Neural progenitor cell (in vitro differentiated cells): ENCODE measurements around the gene ADGRD1. TPM values are rescaled to one million over a fixed set of nuclear protein-coding genes. Genes with fewer than 3 reads are reported as not detected.

Source experiments
- DNase-seq: peaks from one replicate; pipeline ENCODE4 v3.0.0-alpha.2; 2016; ENCODE audit warnings: low spot score
- H2AFZ ChIP-seq: fragments of 200-600 bp; sonication (generic); replicated peaks from 2 replicates; pipeline ENCODE4 v1.6.1; 2016; ENCODE audit warnings: antibody characterized with exemption
- H3F3A ChIP-seq: fragments of 200-600 bp; sonication (generic); 2 replicates; pipeline ENCODE4 v1.6.1; 2016; ENCODE audit warnings: antibody characterized with exemption, low read depth
- H3K27ac ChIP-seq: fragments of 200-600 bp; sonication (generic); 2 replicates; pipeline ENCODE4 v1.5.1; 2016; ENCODE audit warnings: mild to moderate bottlenecking
- H3K27me3 ChIP-seq: fragments of 200-600 bp; sonication (generic); 2 replicates; pipeline ENCODE4 v1.6.1; 2016; ENCODE audit warnings: mild to moderate bottlenecking, moderate library complexity
- H3K36me3 ChIP-seq: fragments of 200-600 bp; sonication (generic); 2 replicates; pipeline ENCODE4 v1.5.1; 2016
- H3K4me1 ChIP-seq: fragments of 200-600 bp; sonication (generic); 2 replicates; pipeline ENCODE4 v1.6.1; 2016; ENCODE audit warnings: mixed run types
- H3K4me2 ChIP-seq: fragments of 200-600 bp; sonication (generic); 2 replicates; pipeline ENCODE4 v1.6.1; 2016
- H3K4me3 ChIP-seq: fragments of 200-600 bp; sonication (generic); 2 replicates; pipeline ENCODE4 v1.5.1; 2016
- H3K79me2 ChIP-seq: fragments of 200-600 bp; sonication (generic); 2 replicates; pipeline ENCODE4 v1.6.1; 2016; ENCODE audit warnings: low read depth
- H3K9ac ChIP-seq: fragments of 200-600 bp; sonication (generic); 2 replicates; pipeline ENCODE4 v1.6.1; 2016
- H3K9me3 ChIP-seq: fragments of 200-600 bp; sonication (generic); 2 replicates; pipeline ENCODE4 v1.5.1; 2016; ENCODE audit warnings: low read depth
- H4K20me1 ChIP-seq: fragments of 200-600 bp; sonication (generic); 2 replicates; pipeline ENCODE4 v1.6.1; 2016; ENCODE audit warnings: low read depth
- H3K27ac Mint-ChIP-seq: 3 replicates; pipeline ENCODE4 v1.8.0; 2021; ENCODE audit warnings: mixed read lengths
- H3K27me3 Mint-ChIP-seq: 2 replicates; pipeline ENCODE4 v1.8.0; 2022; ENCODE audit warnings: low read depth, mild to moderate bottlenecking, inconsistent platforms, moderate library complexity, mixed read lengths; ENCODE audit not compliant: insufficient read depth
- H3K36me3 Mint-ChIP-seq: 3 replicates; pipeline ENCODE4 v1.8.0; 2021; ENCODE audit warnings: mixed read lengths
- H3K4me1 Mint-ChIP-seq: 3 replicates; pipeline ENCODE4 v1.8.0; 2021; ENCODE audit warnings: mixed read lengths
- H3K4me3 Mint-ChIP-seq: 3 replicates; pipeline ENCODE4 v1.8.0; 2021; ENCODE audit warnings: mild to moderate bottlenecking, moderate library complexity, mixed read lengths
- H3K9me3 Mint-ChIP-seq: 3 replicates; pipeline ENCODE4 v1.8.0; 2020; ENCODE audit warnings: mixed read lengths
- EZH2 ChIP-seq: fragments of 200-600 bp; sonication (generic); IDR thresholded peaks from 2 replicates; pipeline ENCODE4 v1.6.1; 2017; ENCODE audit warnings: antibody characterized with exemption, mild to moderate bottlenecking, moderate library complexity
- EZH2phosphoT487 ChIP-seq: fragments of 200-600 bp; sonication (generic); IDR thresholded peaks from 2 replicates; pipeline ENCODE4 v1.6.1; 2017; ENCODE audit warnings: antibody characterized with exemption
- total RNA-seq: library from RNA; depleted of rRNA; stranded (reverse); fragments of >200 nt; gene quantifications from 2 replicates; pipeline ENCODE4 v1.2.3, GENCODE V29; 2015; ENCODE audit warnings: low replicate concordance
- TF ChIP-seq, protein P1 (sequence below): fragments of 200-600 bp; sonication (generic); IDR thresholded peaks from 2 replicates; pipeline ENCODE4 v1.5.1; 2017; ENCODE audit warnings: antibody characterized with exemption, mild to moderate bottlenecking

Gene ADGRD1
- total RNA-seq, 1 donor from 2014 or later: not detected

DNA sequence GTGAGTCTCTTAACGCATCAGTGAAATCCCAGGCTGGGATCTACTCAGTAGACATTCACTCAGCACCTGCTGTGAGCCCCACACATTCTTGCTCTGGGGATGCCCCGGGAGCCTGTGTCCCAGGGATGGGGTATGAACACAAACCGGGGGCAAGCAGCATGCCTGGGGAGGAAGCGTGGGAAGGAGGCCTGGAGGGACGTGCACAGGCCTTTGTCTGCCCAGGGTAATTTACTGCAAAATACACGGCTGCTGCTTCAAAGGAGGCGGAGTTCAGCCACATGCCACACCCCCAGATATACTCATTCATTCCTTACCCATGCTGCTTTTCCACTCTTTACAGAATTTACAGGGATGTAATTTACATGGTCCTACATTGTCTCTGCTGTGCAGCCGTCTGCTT lies 187.8 kb downstream of the ADGRD1 start:
- DNase-seq: peak; percentile 47
- H3K4me2 ChIP-seq: no peak overlapping the region
- H3K9ac ChIP-seq: no peak overlapping the region
- no peaks in the 10 kb centered on the region for H3K9me3 ChIP-seq
- no peak overlapping the region for H3K27ac ChIP-seq
- H3K4me1 Mint-ChIP-seq: peaks cover 29% of the 10 kb centered on the region
- no peaks in the 10 kb centered on the region for H3K79me2 ChIP-seq
- H3K27me3 ChIP-seq: no peaks in the 10 kb centered on the region
- H3K4me3 Mint-ChIP-seq: no peak overlapping the region
- no peaks in the 10 kb centered on the region for H3K36me3 Mint-ChIP-seq
- H3K4me1 ChIP-seq: peaks cover 7% of the 10 kb centered on the region
- H3K4me3 ChIP-seq: no peak overlapping the region
- no peaks in the 10 kb centered on the region for H3K27me3 Mint-ChIP-seq
- no peaks in the 10 kb centered on the region for H3K9me3 Mint-ChIP-seq
- peak overlapping the region; percentile 37 for H3K27ac Mint-ChIP-seq
- no peak for TF ChIP-seq EZH2
- TF ChIP-seq, protein P1, sequence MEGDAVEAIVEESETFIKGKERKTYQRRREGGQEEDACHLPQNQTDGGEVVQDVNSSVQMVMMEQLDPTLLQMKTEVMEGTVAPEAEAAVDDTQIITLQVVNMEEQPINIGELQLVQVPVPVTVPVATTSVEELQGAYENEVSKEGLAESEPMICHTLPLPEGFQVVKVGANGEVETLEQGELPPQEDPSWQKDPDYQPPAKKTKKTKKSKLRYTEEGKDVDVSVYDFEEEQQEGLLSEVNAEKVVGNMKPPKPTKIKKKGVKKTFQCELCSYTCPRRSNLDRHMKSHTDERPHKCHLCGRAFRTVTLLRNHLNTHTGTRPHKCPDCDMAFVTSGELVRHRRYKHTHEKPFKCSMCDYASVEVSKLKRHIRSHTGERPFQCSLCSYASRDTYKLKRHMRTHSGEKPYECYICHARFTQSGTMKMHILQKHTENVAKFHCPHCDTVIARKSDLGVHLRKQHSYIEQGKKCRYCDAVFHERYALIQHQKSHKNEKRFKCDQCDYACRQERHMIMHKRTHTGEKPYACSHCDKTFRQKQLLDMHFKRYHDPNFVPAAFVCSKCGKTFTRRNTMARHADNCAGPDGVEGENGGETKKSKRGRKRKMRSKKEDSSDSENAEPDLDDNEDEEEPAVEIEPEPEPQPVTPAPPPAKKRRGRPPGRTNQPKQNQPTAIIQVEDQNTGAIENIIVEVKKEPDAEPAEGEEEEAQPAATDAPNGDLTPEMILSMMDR: no peak
- no peak for TF ChIP-seq EZH2phosphoT487
- no peaks in the 10 kb centered on the region for H3F3A ChIP-seq
- H2AFZ ChIP-seq: peak overlapping the region; percentile 63
- H3K36me3 ChIP-seq: no peaks in the 10 kb centered on the region
- no peaks in the 10 kb centered on the region for H4K20me1 ChIP-seq

GRCh38 chr12:131142891-131143657 lies 189.4 kb downstream of the ADGRD1 start:
- TF ChIP-seq EZH2 (no peak), EZH2phosphoT487 (no peak)
- TF ChIP-seq, protein P1: no peak
- Histone ChIP-seq H3K4me3 (no peak overlapping the region), H3K4me1 (peaks cover 7% of the 10 kb centered on the region), H3K27ac (no peak overlapping the region), H4K20me1 (no peaks in the 10 kb centered on the region), H3K9ac (no peak overlapping the region), H3K9me3 (no peaks in the 10 kb centered on the region), H3K27me3 (no peaks in the 10 kb centered on the region), H2AFZ (peak overlapping the region; percentile 40), H3K79me2 (no peaks in the 10 kb centered on the region), H3K4me2 (no peak overlapping the region), H3F3A (no peaks in the 10 kb centered on the region), H3K36me3 (no peaks in the 10 kb centered on the region)
- peaks cover 20% of the 10 kb centered on the region for H3K4me1 Mint-ChIP-seq
- no peaks in the 10 kb centered on the region for H3K36me3 Mint-ChIP-seq
- H3K9me3 Mint-ChIP-seq: no peaks in the 10 kb centered on the region
- H3K27ac Mint-ChIP-seq: no peak overlapping the region
- DNase-seq: no peak
- H3K27me3 Mint-ChIP-seq: no peaks in the 10 kb centered on the region
- no peak overlapping the region for H3K4me3 Mint-ChIP-seq

GRCh38 chr12:131146173-131146675 lies 192.5 kb downstream of the ADGRD1 start:
- Histone ChIP-seq H2AFZ (no peak overlapping the region), H3K27ac (no peak overlapping the region), H3K4me1 (peaks cover 6% of the 10 kb centered on the region), H3K9me3 (no peaks in the 10 kb centered on the region), H3K27me3 (no peaks in the 10 kb centered on the region), H3K9ac (no peak overlapping the region), H3K79me2 (no peaks in the 10 kb centered on the region), H3K4me2 (no peak overlapping the region), H3K4me3 (no peak overlapping the region), H3F3A (no peaks in the 10 kb centered on the region), H3K36me3 (no peaks in the 10 kb centered on the region), H4K20me1 (no peaks in the 10 kb centered on the region)
- Mint-ChIP-seq H3K27ac (no peak overlapping the region), H3K27me3 (no peaks in the 10 kb centered on the region), H3K9me3 (peaks cover 4% of the 10 kb centered on the region), H3K36me3 (no peaks in the 10 kb centered on the region), H3K4me3 (no peak overlapping the region), H3K4me1 (peaks cover 13% of the 10 kb centered on the region)
- TF ChIP-seq EZH2phosphoT487 (no peak), EZH2 (no peak)
- TF ChIP-seq, protein P1: no peak
- DNase-seq: no peak
